Body of pancreas (tissue), 4 donors: ENCODE measurements around the gene CFL1. TPM values are rescaled to one million over a fixed set of nuclear protein-coding genes. Genes with fewer than 3 reads are reported as not detected.

Source experiments
- ATAC-seq: fragments of 150-250 bp; one replicate; pipeline ENCODE4 v1.9.1; 2016
- DNase-seq, 4 donors: peaks; one replicate each; pipeline ENCODE4 v3.0.0-alpha.2; 2019
- H3K27ac ChIP-seq, 4 donors: fragments of 200-600 bp; sonication (generic); 1 replicate in 3 of 4; 2 replicates in 1 of 4; pipeline versions ENCODE4 v1.5.1 to v1.6.1; 2016 to 2019; ENCODE audit warnings: mild to moderate bottlenecking in 1 of 4, mixed read lengths in 1 of 4, moderate library complexity in 1 of 4
- H3K27me3 ChIP-seq, 2 donors: fragments of 200-600 bp; sonication (generic); one replicate each; pipeline ENCODE4 v1.6.0; 2016; ENCODE audit warnings: mild to moderate bottlenecking in 1 of 2
- H3K36me3 ChIP-seq, 2 donors: fragments of 200-600 bp; sonication (generic); replicated peaks in 1 of 2; 2 replicates each; pipeline ENCODE4 v1.5.1; 2016; ENCODE audit warnings: low read depth in 2 of 2; ENCODE audit not compliant: insufficient read depth in 1 of 2
- H3K4me1 ChIP-seq: fragments of 200-600 bp; sonication (generic); one replicate; pipeline ENCODE4 v1.6.0; 2016
- H3K4me3 ChIP-seq, 2 donors: fragments of 200-600 bp; sonication (generic); 1 replicate in 1 of 2; 2 replicates in 1 of 2; pipeline ENCODE4 v1.5.1; 2016 to 2019
- H3K9me3 ChIP-seq, 3 donors: fragments of 200-600 bp; sonication (generic); 1 replicate in 2 of 3; 2 replicates in 1 of 3; pipeline ENCODE4 v1.5.1; 2016
- CTCF ChIP-seq, 7 experiments: fragments of 450-650 bp in 4 of 7; fragments of 200-600 bp in 3 of 7; sonication (generic) in 3 of 7; IDR thresholded peaks; one replicate each; pipeline ENCODE4 v1.5.1; 2016 to 2019; ENCODE audit warnings: antibody characterized with exemption in 7 of 7
- POLR2A ChIP-seq, 3 donors: fragments of 450-650 bp; IDR thresholded peaks; one replicate each; pipeline ENCODE4 v1.6.1; 2016; ENCODE audit warnings: antibody characterized with exemption in 3 of 3, mild to moderate bottlenecking in 2 of 3
- WGBS, 2 donors: methylation state at CpG; one replicate each; pipeline ENCODE4 v1.1.5; 2017; 5-methylcytosine and 5-hydroxymethylcytosine counted together
- intact Hi-C: fragments of 100-400 bp; cut with DNase I; formaldehyde crosslinking; loops from one replicate; pipeline ENCODE4 v1.15.1; 2023
- total RNA-seq, 2 donors: library from RNA; depleted of rRNA; stranded (reverse); fragments of >200 nt; gene quantifications; one replicate each; pipeline ENCODE4 v1.1.0, GENCODE V29; 2016

Gene CFL1
- total RNA-seq, result 100 to 1,000 TPM; 190 to 412 TPM

GRCh38 chr11:65857853-65858680 is at the start of gene CFL1:
CFL1 (minus strand) TSS chr11:65858180; CDS start chr11:65858099, 81 bp downstream.
- Histone ChIP-seq H3K9me3 (no peaks in the 10 kb centered on the region), H3K27me3 (no peaks in the 10 kb centered on the region), H3K36me3 (peaks cover 8 to 21% of the 10 kb centered on the region in 2 donors), H3K4me3 (peak within 1 kb of the TSS; percentile 56 to 74), H3K4me1 (peaks cover 51% of the 10 kb centered on the region), H3K27ac (peak within 1 kb of the TSS; percentile 92 to 96 (median 92))
- peak; percentile 97 to 99 (median 99) for TF ChIP-seq POLR2A (IDR thresholded peaks at IDR 0.05)
- peak in 1 of 7 experiments; percentile 22 for TF ChIP-seq CTCF (IDR thresholded peaks at IDR 0.05)
- DNase-seq (peak; percentile 98 to 99 (median 99)), ATAC-seq (peak; percentile 80)
- intact Hi-C loops, result no loop called here
- WGBS, 2 donors, result 0 to 1% methylated on average over 17 to 80 of the region's 92 CpGs

GRCh38 chr11:65906602-65907001 is 48.6 kb upstream of the CFL1 start:
- no peaks in the 10 kb centered on the region for H3K36me3 ChIP-seq
- no peaks in the 10 kb centered on the region for H3K9me3 ChIP-seq
- DNase-seq (no peak), ATAC-seq (no peak)
- intact Hi-C loops, result no loop called here
- H3K27ac ChIP-seq, result no peak overlapping the region
- 71 to 72% methylated on average over 5 of the region's 5 CpGs for WGBS, 2 donors
- H3K4me1 ChIP-seq, result no peaks in the 10 kb centered on the region
- no peak overlapping the region for H3K4me3 ChIP-seq
- TF ChIP-seq POLR2A (IDR thresholded peaks at IDR 0.05) (no peak), CTCF (IDR thresholded peaks at IDR 0.05) (no peak)
- H3K27me3 ChIP-seq, result no peaks in the 10 kb centered on the region

- H3K4me1 ChIP-seq, result peaks cover 14% of the 10 kb centered on the region
- no peak overlapping the region for H3K27ac ChIP-seq
- no peak for TF ChIP-seq POLR2A (IDR thresholded peaks at IDR 0.05)
- no peak for TF ChIP-seq CTCF (IDR thresholded peaks at IDR 0.05)
- peaks cover 0 to 11% of the 10 kb centered on the region in 2 donors for H3K27me3 ChIP-seq
- no peaks in the 10 kb centered on the region for H3K9me3 ChIP-seq
- 62 to 69% methylated on average over 8 of the region's 8 CpGs for WGBS, 2 donors
- no peak overlapping the region for H3K4me3 ChIP-seq
- H3K36me3 ChIP-seq, result no peaks in the 10 kb centered on the region
- DNase-seq (no peak), ATAC-seq (no peak)
- intact Hi-C loops, result no loop called here
These were observed 45.7 kb upstream of the CFL1 start for GRCh38 chr11:65903715-65904114.

GRCh38 chr11:65903068-65903481 is 45.1 kb upstream of the CFL1 start:
- no peaks in the 10 kb centered on the region for H3K9me3 ChIP-seq
- H3K4me3 ChIP-seq, result no peak overlapping the region
- no peak for ATAC-seq
- H3K4me1 ChIP-seq, result peaks cover 14% of the 10 kb centered on the region
- TF ChIP-seq CTCF (IDR thresholded peaks at IDR 0.05) (no peak), POLR2A (IDR thresholded peaks at IDR 0.05) (peak in 1 of 3 donors; percentile 17)
- intact Hi-C loops, result no loop called here
- no peak overlapping the region for H3K27ac ChIP-seq
- no peak for DNase-seq
- H3K27me3 ChIP-seq, result peaks cover 0 to 11% of the 10 kb centered on the region in 2 donors
- no peaks in the 10 kb centered on the region for H3K36me3 ChIP-seq
- 15 to 40% methylated on average over 4 to 5 of the region's 5 CpGs for WGBS, 2 donors

- peak overlapping the region in 2 of 4 donors; percentile 48 to 66 for H3K27ac ChIP-seq
- intact Hi-C loops, result no loop called here
- WGBS, 2 donors, result 74 to 86% methylated on average over 11 of the region's 11 CpGs
- no peaks in the 10 kb centered on the region for H3K36me3 ChIP-seq
- H3K27me3 ChIP-seq, result peaks cover 0 to 11% of the 10 kb centered on the region in 2 donors
- no peaks in the 10 kb centered on the region for H3K9me3 ChIP-seq
- no peak for TF ChIP-seq POLR2A (IDR thresholded peaks at IDR 0.05)
- no peak for TF ChIP-seq CTCF (IDR thresholded peaks at IDR 0.05)
- H3K4me1 ChIP-seq, result peaks cover 14% of the 10 kb centered on the region
- ATAC-seq, result no peak
- DNase-seq, result no peak
- no peak overlapping the region for H3K4me3 ChIP-seq
These were observed 42.9 kb upstream of the CFL1 start for GRCh38 chr11:65900899-65901180.
